Hypothalamus (tissue), 51 donors: ENCODE data around the gene TNFRSF1B.
"Not testable (repeated sequence)": the region's sequence is repeated elsewhere in the genome, so short reads cannot be mapped to it uniquely, and the experiment has no call there.

Experiments
- DNase-seq, 51 donors: peaks; one replicate each; lab custom pipeline; 2025; lab: John Stamatoyannopoulos, UW

The TNFRSF1B gene

GRCh38 chr1:12208271-12208670 lies 41.5 kb downstream of the TNFRSF1B start:
- DNase-seq: no peak

DNA sequence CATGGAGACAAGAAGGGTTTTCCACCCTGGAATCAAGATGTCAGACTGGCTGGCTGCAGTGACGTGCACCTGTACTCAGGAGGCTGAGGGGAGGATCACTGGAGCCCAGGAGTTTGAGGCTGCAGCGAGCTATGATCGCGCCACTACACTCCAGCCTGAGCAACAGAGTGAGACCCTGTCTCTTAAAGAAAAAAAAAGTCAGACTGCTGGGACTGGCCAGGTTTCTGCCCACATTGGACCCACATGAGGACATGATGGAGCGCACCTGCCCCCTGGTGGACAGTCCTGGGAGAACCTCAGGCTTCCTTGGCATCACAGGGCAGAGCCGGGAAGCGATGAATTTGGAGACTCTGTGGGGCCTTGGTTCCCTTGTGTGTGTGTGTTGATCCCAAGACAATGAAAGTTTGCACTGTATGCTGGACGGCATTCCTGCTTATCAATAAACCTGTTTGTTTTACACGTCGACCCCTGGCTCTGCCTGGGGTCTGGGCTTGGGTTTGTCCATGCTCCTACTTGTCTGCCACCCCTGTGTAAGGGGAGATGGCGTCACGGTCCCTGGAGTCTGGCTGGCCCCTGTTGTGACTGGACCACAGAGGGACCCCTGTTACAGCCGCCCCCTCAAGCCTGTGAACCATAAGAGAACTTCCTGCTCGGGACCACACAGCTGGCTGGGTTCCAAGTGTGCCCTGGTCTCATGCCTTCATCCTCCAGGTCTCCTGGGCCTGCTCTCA lies 42.1 kb downstream of the TNFRSF1B start:
- DNase-seq: peak in 50 of 51 donors; percentile 13 to 93 (median 68)

DNA sequence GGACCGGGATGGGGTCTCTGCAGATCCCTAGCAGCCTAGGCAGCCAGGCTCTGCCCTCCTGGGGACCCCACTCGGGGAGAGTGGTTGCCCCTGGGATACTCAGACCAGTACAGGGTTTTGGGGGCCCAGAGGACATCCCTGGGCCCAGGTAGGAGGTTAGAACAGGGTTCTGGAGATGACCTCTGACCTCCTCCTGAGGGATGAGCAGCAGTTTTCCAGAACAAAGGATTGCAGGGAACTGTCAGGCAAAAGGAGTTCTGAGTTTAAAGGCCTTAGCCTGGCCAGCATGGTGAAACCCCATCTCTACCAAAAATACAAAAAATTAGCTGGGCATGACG lies 42.7 kb downstream of the TNFRSF1B start:
- DNase-seq: no peak

DNA sequence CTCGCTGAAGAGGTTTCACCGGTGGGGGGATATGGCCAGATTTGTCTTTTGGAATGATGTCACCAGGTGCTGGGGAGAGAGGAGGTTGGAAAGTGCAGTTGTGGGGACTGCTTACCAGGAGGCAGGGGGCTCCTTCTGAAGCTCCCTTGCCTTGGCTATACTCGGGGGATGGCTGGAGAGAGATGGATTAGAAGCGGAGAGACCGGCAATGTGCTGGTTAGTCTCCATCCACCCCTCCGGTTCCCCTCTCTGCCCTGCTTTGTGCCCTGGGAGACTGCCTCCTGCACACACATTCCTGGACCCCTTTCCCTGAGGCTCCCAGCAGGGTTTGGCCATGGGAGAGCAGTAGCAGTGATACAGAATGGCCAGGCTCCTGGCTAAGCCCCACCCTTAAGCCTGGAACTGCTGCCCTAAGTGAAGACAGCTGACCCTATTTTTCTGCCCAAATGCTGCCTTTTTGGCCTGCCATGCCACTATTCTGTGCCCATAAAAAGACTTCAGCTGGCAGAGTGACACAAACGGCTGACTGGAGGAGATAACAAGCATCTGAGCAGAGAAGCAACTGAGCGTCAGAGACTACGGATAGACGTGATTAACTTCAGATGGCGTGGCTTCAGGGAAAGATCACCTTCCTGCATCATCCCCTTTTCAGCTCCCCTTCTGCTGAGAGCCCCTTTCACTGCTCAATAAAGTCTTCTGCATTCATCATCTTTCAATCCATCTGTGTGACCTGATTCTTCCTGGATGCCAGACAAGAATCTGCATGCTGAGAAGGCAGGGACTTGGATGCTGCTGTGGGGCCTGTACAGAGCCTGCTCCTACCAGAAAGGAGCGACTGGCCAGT lies 48.5 kb downstream of the TNFRSF1B start:
- no peak for DNase-seq

DNA sequence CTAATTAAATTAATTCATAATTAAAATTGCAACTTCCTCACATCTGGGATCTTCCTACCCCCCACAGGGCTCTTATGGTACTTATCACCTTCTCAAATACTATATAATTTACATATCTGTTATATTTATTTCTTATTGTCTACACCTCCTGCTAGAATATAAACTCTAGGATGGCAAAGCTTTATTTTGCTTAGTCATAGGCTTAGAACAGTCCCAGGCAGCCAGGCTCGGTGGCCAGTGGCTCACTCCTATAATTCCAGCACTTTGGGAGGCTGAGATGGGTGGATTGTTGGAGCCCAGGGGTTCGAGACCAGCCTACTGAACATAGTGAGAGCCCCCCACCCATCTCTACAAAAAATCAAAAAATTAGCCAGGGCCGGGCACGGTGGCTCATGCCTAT lies 53.0 kb downstream of the TNFRSF1B start:
- no peak for DNase-seq

DNA sequence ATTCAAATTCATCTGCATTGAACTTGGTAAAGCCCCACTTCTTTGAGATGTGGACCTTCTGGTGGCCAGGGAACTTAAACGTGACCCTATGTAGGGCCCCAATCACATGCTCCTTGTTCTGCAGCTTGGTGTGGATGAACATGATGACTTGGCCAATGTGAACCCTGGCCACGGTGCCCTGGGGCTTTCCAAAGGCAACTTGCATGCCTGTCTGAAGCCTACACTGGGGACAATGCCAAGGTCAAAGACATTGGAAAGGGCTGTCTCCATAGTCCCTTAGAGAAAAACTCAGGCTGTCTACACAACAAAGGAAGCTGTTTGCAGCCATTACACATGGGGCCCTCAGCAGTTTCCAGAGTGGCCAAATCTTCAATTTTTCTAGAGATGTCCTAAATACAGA lies 54.1 kb downstream of the TNFRSF1B start:
- DNase-seq: no peak

- DNase-seq: not testable (repeated sequence)
Observed at GRCh38 chr1:12222700-12223099, 55.9 kb downstream of the TNFRSF1B start.

- DNase-seq: not testable (repeated sequence)
Observed at GRCh38 chr1:12224092-12224491, 57.3 kb downstream of the TNFRSF1B start.

DNA sequence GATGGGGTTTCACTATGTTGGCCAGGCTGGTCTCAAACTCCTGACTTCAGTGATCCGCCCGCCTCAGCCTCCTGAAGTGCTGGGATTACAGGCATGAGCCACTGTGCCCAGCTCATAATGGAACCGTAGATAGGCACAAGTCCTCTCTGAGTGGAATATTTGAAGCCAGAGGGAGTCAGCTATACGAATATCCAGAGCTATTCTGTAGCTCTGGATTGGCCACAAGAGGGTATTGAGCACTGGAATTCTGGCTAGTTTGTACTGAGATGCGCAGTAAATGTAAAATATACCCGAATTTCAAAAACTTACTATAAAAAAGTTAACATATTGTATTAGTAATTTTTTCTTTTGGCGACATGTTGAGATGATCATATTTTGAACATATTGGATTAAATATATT lies 62.2 kb downstream of the TNFRSF1B start:
- no peak for DNase-seq

DNA sequence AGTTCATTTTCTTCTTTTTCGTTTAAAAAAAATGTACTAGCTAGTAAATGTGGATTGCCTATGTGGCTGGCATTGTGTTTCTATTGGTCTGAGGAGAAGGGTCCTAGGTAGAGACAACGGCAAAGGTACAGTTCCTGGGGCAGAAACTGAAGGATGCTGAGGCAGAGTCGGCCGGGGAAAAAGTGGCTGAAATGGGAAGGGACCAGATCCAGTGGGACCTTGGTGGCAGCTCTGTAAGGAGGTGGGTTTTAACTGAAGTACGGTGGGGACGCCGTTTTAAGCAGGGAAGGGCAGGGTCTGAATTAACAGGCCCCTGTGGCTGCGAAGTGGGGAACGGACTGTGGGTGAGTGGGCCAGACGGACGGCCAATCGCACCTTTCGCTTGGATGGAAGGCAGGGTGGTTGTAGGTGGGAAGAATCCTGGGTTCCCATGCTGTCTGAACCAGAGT lies 62.6 kb downstream of the TNFRSF1B start:
- DNase-seq: no peak

DNA sequence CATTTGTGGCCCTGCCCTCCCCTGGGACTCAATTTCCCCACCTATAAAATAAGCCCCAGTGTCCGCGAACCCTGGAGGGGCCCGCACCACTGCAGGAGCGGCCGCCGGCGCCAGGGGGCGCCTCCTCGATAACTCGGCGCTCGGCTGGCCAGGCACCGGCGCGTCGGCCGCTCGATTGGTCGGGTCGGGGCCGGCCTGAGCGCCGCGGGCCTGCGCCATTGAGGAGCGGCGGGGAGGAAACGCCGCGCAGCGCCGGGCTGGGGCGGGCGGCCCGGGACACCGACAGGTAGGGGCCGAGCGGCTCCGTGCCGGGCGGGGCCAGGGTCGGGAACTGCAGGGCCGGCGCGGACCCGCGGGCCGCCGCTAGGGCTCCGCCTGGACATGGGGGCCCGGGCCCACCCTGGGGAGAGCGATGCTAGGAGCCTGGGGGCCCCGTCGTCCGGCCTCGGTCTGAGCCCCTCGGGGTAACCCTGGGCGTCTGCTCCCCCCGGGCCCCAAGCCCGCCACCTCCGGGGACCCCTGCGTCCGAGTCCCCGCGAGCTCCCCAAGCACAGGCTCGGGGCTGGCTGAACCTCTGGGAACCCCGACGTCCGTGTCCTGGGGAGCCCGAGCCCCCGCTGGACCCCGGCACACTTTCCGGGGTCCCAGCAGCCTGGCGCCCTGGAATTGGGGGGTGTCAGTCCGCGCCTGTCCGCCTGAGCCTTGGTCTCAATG lies 63.2 kb downstream of the TNFRSF1B start, which contains the start of gene VPS13D:
Gene VPS13D, plus strand, starts transcription at position 196 of the 714 bp plus-strand sequence. CDS start 4,237 bp downstream, outside the sequence.
- DNase-seq: peak in 46 of 51 donors; percentile 21 to 85 (median 56)

GRCh38 chr1:12230549-12231275 lies 63.9 kb downstream of the TNFRSF1B start:
- peak in 23 of 51 donors; percentile 2 to 43 (median 11) for DNase-seq

- no peak for DNase-seq
Observed at GRCh38 chr1:12231276-12231595, 64.4 kb downstream of the TNFRSF1B start.

GRCh38 chr1:12232221-12232620 lies 65.4 kb downstream of the TNFRSF1B start:
- DNase-seq: no peak

DNA sequence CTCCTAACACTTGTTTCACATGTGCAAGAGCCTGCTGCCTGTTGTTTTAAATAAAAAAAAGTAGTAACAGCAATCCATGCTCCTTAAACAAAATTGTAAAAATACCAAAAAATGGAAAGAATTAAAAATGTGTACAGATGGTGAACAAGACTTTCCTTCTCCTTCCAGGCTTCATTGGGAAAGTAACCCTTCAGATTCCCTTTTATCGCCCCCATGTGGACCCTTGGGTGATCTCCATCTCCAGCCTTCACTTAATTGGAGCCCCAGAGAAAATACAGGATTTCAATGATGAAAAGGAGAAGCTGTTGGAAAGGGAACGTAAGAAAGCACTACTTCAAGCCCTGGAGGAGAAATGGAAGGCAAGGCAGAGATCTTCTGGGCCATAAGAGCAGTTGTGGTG lies 77.3 kb downstream of the TNFRSF1B start:
- DNase-seq: no peak

GRCh38 chr1:12244585-12244984 lies 77.8 kb downstream of the TNFRSF1B start:
- no peak for DNase-seq

GRCh38 chr1:12245116-12245515 lies 78.3 kb downstream of the TNFRSF1B start:
- no peak for DNase-seq

DNA sequence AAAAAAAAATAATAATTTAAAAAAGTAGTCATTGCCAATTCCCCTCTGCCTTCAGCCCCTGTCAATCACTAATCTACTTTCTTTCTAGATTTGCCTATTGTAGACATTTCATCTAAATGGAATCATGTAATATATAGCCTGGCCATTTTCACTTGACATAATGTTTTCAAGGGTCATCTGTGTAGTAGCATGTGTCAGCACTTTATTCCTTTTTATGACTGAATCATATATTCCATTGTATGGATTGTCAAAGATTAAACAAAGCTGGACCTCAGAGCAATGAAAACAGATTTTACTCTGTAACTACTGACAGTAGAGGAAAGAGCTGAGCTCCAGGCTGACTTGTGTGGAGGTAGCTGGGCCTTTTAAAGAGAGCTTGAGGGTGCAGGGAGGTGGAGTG lies 78.9 kb downstream of the TNFRSF1B start:
- DNase-seq: no peak

DNA sequence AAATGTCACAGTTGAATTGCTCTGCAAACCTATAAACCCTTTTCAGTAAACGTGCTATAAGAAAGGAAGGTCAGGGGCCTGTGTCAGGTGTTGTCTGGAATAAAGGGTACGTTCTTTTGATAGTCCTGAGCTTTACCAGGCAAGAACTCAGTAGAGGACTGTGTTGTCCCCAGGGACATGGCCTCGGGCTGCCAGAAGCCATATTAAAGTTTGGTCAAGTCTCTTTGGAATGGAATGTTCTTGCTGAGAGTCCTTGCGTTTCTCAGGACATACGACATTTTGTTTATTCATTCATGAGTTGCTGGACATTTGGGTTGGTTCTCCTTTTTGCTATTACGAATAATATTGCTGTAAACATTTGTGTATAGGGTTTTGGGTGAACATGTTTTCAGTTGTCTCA lies 79.8 kb downstream of the TNFRSF1B start:
- no peak for DNase-seq

DNA sequence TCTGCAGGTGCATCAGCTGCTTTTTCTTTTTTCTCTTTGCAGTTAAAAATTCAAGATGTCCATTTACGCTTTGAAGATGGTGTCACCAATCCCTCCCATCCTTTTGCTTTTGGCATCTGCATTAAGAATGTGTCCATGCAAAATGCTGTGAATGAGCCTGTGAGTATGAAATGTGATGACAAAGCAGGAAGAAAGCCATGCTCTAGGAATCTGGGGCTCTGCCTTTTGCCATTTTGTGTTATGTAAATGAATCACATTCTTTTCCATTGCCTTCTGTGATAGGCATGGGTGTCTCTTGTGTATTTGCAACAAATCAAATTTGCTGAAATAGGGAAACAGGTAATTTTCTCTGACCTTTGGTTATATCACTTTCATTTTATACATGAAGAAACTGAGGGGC lies 82.4 kb downstream of the TNFRSF1B start:
- DNase-seq: no peak

DNA sequence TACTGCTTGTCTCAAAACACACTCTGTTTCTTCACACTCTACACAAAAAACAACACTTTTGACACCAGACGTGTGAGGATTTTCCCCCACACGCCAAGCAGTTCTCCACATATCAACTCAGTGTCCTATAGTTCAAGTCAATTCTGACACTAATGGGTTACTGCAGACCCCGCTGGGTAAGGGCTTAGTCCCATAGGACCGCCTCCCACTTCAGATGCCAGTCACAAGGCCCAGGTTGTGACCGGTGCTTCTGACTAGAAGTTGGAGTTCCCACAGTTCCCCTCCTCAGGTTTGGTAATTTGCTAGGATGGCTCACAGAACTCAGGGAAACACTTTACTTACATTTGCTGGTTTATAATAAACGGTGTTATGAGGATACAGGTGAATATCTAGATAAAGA lies 83.0 kb downstream of the TNFRSF1B start:
- no peak for DNase-seq
